ENCODE results near the gene CAMP. TPM values are rescaled to one million over a fixed set of nuclear protein-coding genes. Genes with fewer than 3 reads are reported as not detected.

Gene CAMP
- total RNA-seq, 1 experiment from 2014 or later = not detected

GRCh38 chr3:48274452-48274851, 51.2 kb downstream of the CAMP start:
- no peak for DNase-seq
- H3K4me2 ChIP-seq (ENCODE audit: low read length) = no peak overlapping the region
- H4K20me1 ChIP-seq (ENCODE audit: low read length) = no peaks in the 10 kb centered on the region
- H3K4me1 ChIP-seq (ENCODE audit: insufficient read depth, low read length) = peaks cover 14% of the 10 kb centered on the region
- no peaks in the 10 kb centered on the region for H3K9me3 ChIP-seq (ENCODE audit: low read length)
- no peaks in the 10 kb centered on the region for H3K36me3 ChIP-seq (ENCODE audit: low read depth, low read length)
- H3K27me3 ChIP-seq (ENCODE audit: low read length) = no peaks in the 10 kb centered on the region
- CTCF ChIA-PET = interaction anchor here (1.5 to 3.6 kb wide), 3 partner anchors 126 to 162 kb away, joined by 13 to 69 read pairs (median 44); no protein-coding TSS in a partner anchor
- intact Hi-C loops (cut with micrococcal nuclease) = no loop called here
- no TSS peak for BruUV-seq (replicated peaks)
- H3K9me2 ChIP-seq (replicated peaks; ENCODE audit: low read length) = no peaks in the 10 kb centered on the region
- H3K79me2 ChIP-seq (ENCODE audit: low read length) = no peaks in the 10 kb centered on the region
- no peak overlapping the region for H3K27ac ChIP-seq (ENCODE audit: low read length)
- no peak overlapping the region for H2AFZ ChIP-seq (ENCODE audit: low read length)
- no peak overlapping the region for H3K9ac ChIP-seq (ENCODE audit: low read length)
- ATAC-seq = no peak
- no peaks in the 10 kb centered on the region for H3F3A ChIP-seq (ENCODE audit: low read length, unreplicated experiment)
- no peak overlapping the region for H3K4me3 ChIP-seq (ENCODE audit: low read length)
- POLR2A ChIA-PET (ENCODE audit: unreplicated experiment) = no interaction called here
- no peak for TF ChIP-seq EZH2 (IDR thresholded peaks at IDR 0.05; ENCODE audit: low read length, unreplicated experiment)
- no peak for TF ChIP-seq CTCF (conservative IDR thresholded peaks at IDR 0.05; ENCODE audit: low read depth, low read length)
- TF ChIP-seq EZH2phosphoT487 (IDR thresholded peaks at IDR 0.05; ENCODE audit: borderline replicate concordance, low read length) = no peak

Small RNAs within 50 kb of the gene (microRNA-seq; reads per million reads assigned to microRNA genes)
- gene MIR4443 (ENCODE audit: unreplicated experiment) = 30.8 reads per million, percentile 51 among the genes with 10 or more reads in this experiment

Other genes starting within 250 kb of the CAMP start
- 108 and 128 TPM in 2 replicates for gene MAP4, start 207.1 kb upstream of the CAMP start, total RNA-seq (2014; rRNA removed)
- gene CDC25A, start 35.1 kb upstream of the CAMP start, total RNA-seq (2014; rRNA removed) = 42.4 and 43.0 TPM in 2 replicates
- gene ZNF589, start 17.6 kb downstream of the CAMP start, total RNA-seq (2014; rRNA removed) = 9.4 and 10.2 TPM in 2 replicates
- gene NME6, start 77.9 kb downstream of the CAMP start, total RNA-seq (2014; rRNA removed) = 35.2 and 37.4 TPM in 2 replicates
- gene SPINK8, start 110.2 kb downstream of the CAMP start, total RNA-seq (2014; rRNA removed) = not detected in 2 replicates
- not detected in 2 replicates for gene FBXW12, start 148.7 kb downstream of the CAMP start, total RNA-seq (2014; rRNA removed)
- 31.8 and 35.4 TPM in 2 replicates for gene PLXNB1, start 206.6 kb downstream of the CAMP start, total RNA-seq (2014; rRNA removed)
- 27.8 and 30.9 TPM in 2 replicates for gene CCDC51, start 216.6 kb downstream of the CAMP start, total RNA-seq (2014; rRNA removed)
- gene TMA7, start 216.8 kb downstream of the CAMP start, total RNA-seq (2014; rRNA removed) = 517 and 618 TPM in 2 replicates
- 13.9 and 16.1 TPM in 2 replicates for gene ATRIP, start 223.2 kb downstream of the CAMP start, total RNA-seq (2014; rRNA removed)

Data from PC-3 (cell line).